Measurements from ENCODE around the gene PDE11A. TPM values are rescaled to one million over a fixed set of nuclear protein-coding genes. Genes with fewer than 3 reads are reported as not detected.

PDE11A gene
- polyA plus RNA-seq, 2 of the 4 experiments (the other 2 are of a cell fraction), result 3.6 to 5.6 TPM

GRCh38 chr2:177589186-177589585, 483.4 kb downstream of the PDE11A start:
- FAIRE-seq, result no peak
- Histone ChIP-seq H3K4me3 (no peak overlapping the region), H3K9me3 (no peaks in the 10 kb centered on the region), H3K4me1 (no peaks in the 10 kb centered on the region), H3K27ac (no peak overlapping the region), H3K4me2 (no peak overlapping the region)
- POLR2A ChIA-PET, result no interaction called here
- CTCF ChIA-PET, result interaction anchor here (1.2 to 2.1 kb wide), 2 partner anchors 11 to 15 kb away, joined by 3 to 6 read pairs; no protein-coding TSS in a partner anchor
- 77% methylated on average over 1 of the region's 1 CpG for WGBS (ENCODE audit: missing lambda C conversion rate)
- ATAC-seq, result no peak
- DNase-seq (ENCODE audit: low read depth in 1 of 2, low spot score in 1 of 2), result no peak
- no peak for TF ChIP-seq MAZ (IDR thresholded peaks at IDR 0.05; ENCODE audit: borderline replicate concordance, low read depth, low read length)
- no peak for TF ChIP-seq TP53 (CRISPR knock-in tag; IDR thresholded peaks at IDR 0.05)
- TF ChIP-seq NFE2L2 (conservative IDR thresholded peaks at IDR 0.05; ENCODE audit: low read length), result no peak
- no peak for TF ChIP-seq JUN (IDR thresholded peaks at IDR 0.05)
- TF ChIP-seq FOSB (CRISPR knock-in tag; IDR thresholded peaks at IDR 0.05), result no peak
- no peak for TF ChIP-seq KDM1A (IDR thresholded peaks at IDR 0.05; ENCODE audit: low read depth)
- no peak for TF ChIP-seq JUNB (IDR thresholded peaks at IDR 0.05)
- TF ChIP-seq HOXB13 (CRISPR knock-in tag; IDR thresholded peaks at IDR 0.05; ENCODE audit: low read depth), result no peak
- TF ChIP-seq GATA3 (IDR thresholded peaks at IDR 0.05; ENCODE audit: borderline replicate concordance), result no peak
- no peak for TF ChIP-seq ZC3H11A (IDR thresholded peaks at IDR 0.05)
- no peak for TF ChIP-seq CBX8 (IDR thresholded peaks at IDR 0.05)
- no peak for TF ChIP-seq CEBPB (IDR thresholded peaks at IDR 0.05)
- no peak for TF ChIP-seq RARB (CRISPR knock-in tag; IDR thresholded peaks at IDR 0.05)

- CTCF ChIA-PET, result interaction anchor here (2.1 kb wide), 1 partner anchor 15 kb away, joined by 6 read pairs; no protein-coding TSS in a partner anchor
- H3K9me3 ChIP-seq, result no peaks in the 10 kb centered on the region
- DNase-seq (ENCODE audit: low read depth in 1 of 2, low spot score in 1 of 2) (no peak), FAIRE-seq (no peak), ATAC-seq (no peak)
- POLR2A ChIA-PET, result no interaction called here
- H3K4me1 ChIP-seq, result no peaks in the 10 kb centered on the region
- no peak overlapping the region for H3K27ac ChIP-seq
- no peak overlapping the region for H3K4me2 ChIP-seq
- no peak for TF ChIP-seq SREBF2 (IDR thresholded peaks at IDR 0.05)
- no peak for TF ChIP-seq MAFK (IDR thresholded peaks at IDR 0.05; ENCODE audit: partially characterized antibody)
- no peak for TF ChIP-seq RAD21 (conservative IDR thresholded peaks at IDR 0.05 in 1 of 2, IDR thresholded peaks at IDR 0.05 in 1 of 2)
- no peak for TF ChIP-seq TP53 (CRISPR knock-in tag; IDR thresholded peaks at IDR 0.05)
- no peak for TF ChIP-seq MAX (IDR thresholded peaks at IDR 0.05)
- TF ChIP-seq CBX8 (IDR thresholded peaks at IDR 0.05), result no peak
- no peak for TF ChIP-seq EP300 (IDR thresholded peaks at IDR 0.05)
- TF ChIP-seq EHMT2 (IDR thresholded peaks at IDR 0.05; ENCODE audit: low read depth), result no peak
- TF ChIP-seq CBX2 (IDR thresholded peaks at IDR 0.05; ENCODE audit: borderline replicate concordance, low read depth), result no peak
- TF ChIP-seq FOSB (CRISPR knock-in tag; IDR thresholded peaks at IDR 0.05), result no peak
- 43% methylated on average over 3 of the region's 3 CpGs for WGBS (ENCODE audit: missing lambda C conversion rate)
- H3K4me3 ChIP-seq, result no peak overlapping the region
Measured at GRCh38 chr2:177588671-177589070, 483.9 kb downstream of the PDE11A start.

- ATAC-seq (no peak), DNase-seq (ENCODE audit: low read depth in 1 of 2, low spot score in 1 of 2) (no peak), FAIRE-seq (no peak)
- CTCF ChIA-PET, result no interaction called here
- Histone ChIP-seq H3K4me3 (no peak overlapping the region), H3K9me3 (no peaks in the 10 kb centered on the region), H3K4me2 (no peak overlapping the region), H3K27ac (no peak overlapping the region), H3K4me1 (no peaks in the 10 kb centered on the region)
- POLR2A ChIA-PET, result no interaction called here
- no peak for TF ChIP-seq FOSL2 (IDR thresholded peaks at IDR 0.05)
- no peak for TF ChIP-seq FOSL2 (CRISPR knock-in tag; IDR thresholded peaks at IDR 0.05)
- no peak for TF ChIP-seq RAD21 (conservative IDR thresholded peaks at IDR 0.05 in 1 of 2, IDR thresholded peaks at IDR 0.05 in 1 of 2)
- TF ChIP-seq HOXB5 (CRISPR knock-in tag; IDR thresholded peaks at IDR 0.05), result no peak
- no peak for TF ChIP-seq TFCP2L1 (CRISPR knock-in tag; IDR thresholded peaks at IDR 0.05)
- no peak for TF ChIP-seq EP300 (IDR thresholded peaks at IDR 0.05)
- TF ChIP-seq USF2 (IDR thresholded peaks at IDR 0.05), result no peak
- no peak for TF ChIP-seq BHLHE40 (IDR thresholded peaks at IDR 0.05; ENCODE audit: low read depth, low read length)
- no peak for TF ChIP-seq HES2 (IDR thresholded peaks at IDR 0.05)
- no peak for TF ChIP-seq POLR2AphosphoS2 (conservative IDR thresholded peaks at IDR 0.05; ENCODE audit: low read length)
- TF ChIP-seq KDM5A (IDR thresholded peaks at IDR 0.05), result no peak
- TF ChIP-seq NR3C1 (IDR thresholded peaks at IDR 0.05), result no peak
- no peak for TF ChIP-seq PBX3 (IDR thresholded peaks at IDR 0.05)
- TF ChIP-seq JUNB (IDR thresholded peaks at IDR 0.05), result no peak
- 86% methylated on average over 1 of the region's 1 CpG for WGBS (ENCODE audit: missing lambda C conversion rate)
Measured at GRCh38 chr2:177587371-177587770, 485.2 kb downstream of the PDE11A start.

All from A549 (cell line).